ENCODE measurements around the gene HOXA7. TPM values are rescaled to one million over a fixed set of nuclear protein-coding genes. Genes with fewer than 3 reads are reported as not detected.

The HOXA7 gene
- total RNA-seq, 4 donors from 2014 or later, result 0.26 to 9.1 (median 5.2) TPM

- intact Hi-C loops (cut with DNase I; ENCODE audit: low total_unique reads), result no loop called here
- Histone ChIP-seq H3K9me3 (no peaks in the 10 kb centered on the region), H3K4me3 (no peak overlapping the region), H3K4me1 (peaks cover 0 to 11% of the 10 kb centered on the region in 2 donors), H3K27ac (no peak overlapping the region), H3K36me3 (no peaks in the 10 kb centered on the region), H3K27me3 (peaks cover 35 to 70% of the 10 kb centered on the region in 2 donors)
- DNase-seq, result no peak
- no peak for TF ChIP-seq CTCF (IDR thresholded peaks at IDR 0.05)
Observed at GRCh38 chr7:27203365-27203953, 47.0 kb upstream of the HOXA7 start.

- no peak overlapping the region for H3K4me3 ChIP-seq
- DNase-seq, result no peak
- no peaks in the 10 kb centered on the region for H3K9me3 ChIP-seq
- H3K4me1 ChIP-seq, result peaks cover 0 to 11% of the 10 kb centered on the region in 2 donors
- no peak for TF ChIP-seq POLR2A (IDR thresholded peaks at IDR 0.05)
- TF ChIP-seq CTCF (IDR thresholded peaks at IDR 0.05), result no peak
- H3K27ac ChIP-seq, result no peak overlapping the region
- intact Hi-C loops (cut with DNase I; ENCODE audit: low total_unique reads), result no loop called here
- peaks cover 40 to 76% of the 10 kb centered on the region in 2 donors for H3K27me3 ChIP-seq
- H3K36me3 ChIP-seq, result no peaks in the 10 kb centered on the region
Observed at GRCh38 chr7:27202862-27203134, 46.3 kb upstream of the HOXA7 start.

GRCh38 chr7:27202018-27202861 lies 45.8 kb upstream of the HOXA7 start:
- Histone ChIP-seq H3K27ac (no peak overlapping the region), H3K27me3 (peaks cover 46 to 82% of the 10 kb centered on the region in 2 donors), H3K9me3 (no peaks in the 10 kb centered on the region), H3K36me3 (no peaks in the 10 kb centered on the region), H3K4me3 (no peak overlapping the region), H3K4me1 (peaks cover 0 to 11% of the 10 kb centered on the region in 2 donors)
- intact Hi-C loops (cut with DNase I; ENCODE audit: low total_unique reads), result no loop called here
- DNase-seq, result no peak
- TF ChIP-seq CTCF (IDR thresholded peaks at IDR 0.05) (no peak), POLR2A (IDR thresholded peaks at IDR 0.05) (no peak)

- Histone ChIP-seq H3K9me3 (no peaks in the 10 kb centered on the region), H3K4me3 (no peak overlapping the region), H3K4me1 (peaks cover 0 to 11% of the 10 kb centered on the region in 2 donors), H3K27ac (no peak overlapping the region), H3K36me3 (no peaks in the 10 kb centered on the region), H3K27me3 (peaks cover 47 to 85% of the 10 kb centered on the region in 2 donors)
- intact Hi-C loops (cut with DNase I; ENCODE audit: low total_unique reads), result no loop called here
- DNase-seq, result no peak
- no peak for TF ChIP-seq POLR2A (IDR thresholded peaks at IDR 0.05)
- TF ChIP-seq CTCF (IDR thresholded peaks at IDR 0.05), result no peak
Observed at GRCh38 chr7:27201580-27202017, 45.1 kb upstream of the HOXA7 start.
